Ishikawa (cell line): ENCODE results near the gene SNX1.

Source experiments
- CEBPB ChIP-seq: IDR thresholded peaks from 2 replicates; pipeline ENCODE4 v1.6.1; 2012
- CREB1 ChIP-seq: IDR thresholded peaks from 2 replicates; pipeline ENCODE4 v1.6.1; 2012; ENCODE audit warnings: low read depth
- EGR1 ChIP-seq: IDR thresholded peaks from 2 replicates; pipeline ENCODE4 v1.6.1; 2012
- EP300 ChIP-seq: IDR thresholded peaks from 2 replicates; pipeline ENCODE4 v1.6.1; 2012; ENCODE audit warnings: borderline replicate concordance
- FOXM1 ChIP-seq: IDR thresholded peaks from 2 replicates; pipeline ENCODE4 v1.6.1; 2012; ENCODE audit warnings: low read depth, borderline replicate concordance
- NFIC ChIP-seq: IDR thresholded peaks from 2 replicates; pipeline ENCODE4 v1.6.1; 2012
- RAD21 ChIP-seq: IDR thresholded peaks from 2 replicates; pipeline ENCODE4 v1.6.1; 2012; ENCODE audit warnings: low read depth
- TAF1 ChIP-seq: IDR thresholded peaks from 2 replicates; pipeline ENCODE4 v1.6.1; 2012; ENCODE audit warnings: low read depth, mild to moderate bottlenecking
- TCF12 ChIP-seq: IDR thresholded peaks from 2 replicates; pipeline ENCODE4 v1.6.1; 2012; ENCODE audit warnings: low read depth
- TEAD4 ChIP-seq: IDR thresholded peaks from 2 replicates; pipeline ENCODE4 v1.6.1; 2012
- YY1 ChIP-seq: IDR thresholded peaks from 2 replicates; pipeline ENCODE4 v1.6.1; 2012; ENCODE audit warnings: low read depth
- ZBTB7A ChIP-seq: IDR thresholded peaks from 2 replicates; pipeline ENCODE4 v1.6.1; 2012; ENCODE audit warnings: low read depth
- TF ChIP-seq, protein P1 (sequence below): IDR thresholded peaks from 2 replicates; pipeline ENCODE4 v1.6.1; 2012; ENCODE audit warnings: low read depth, mild to moderate bottlenecking
- TF ChIP-seq, protein P2 (sequence below): IDR thresholded peaks from 2 replicates; pipeline ENCODE4 v1.6.1; 2012
- TF ChIP-seq, protein P3 (sequence below): IDR thresholded peaks from 2 replicates; pipeline ENCODE4 v1.6.1; 2012

Gene SNX1

DNA sequence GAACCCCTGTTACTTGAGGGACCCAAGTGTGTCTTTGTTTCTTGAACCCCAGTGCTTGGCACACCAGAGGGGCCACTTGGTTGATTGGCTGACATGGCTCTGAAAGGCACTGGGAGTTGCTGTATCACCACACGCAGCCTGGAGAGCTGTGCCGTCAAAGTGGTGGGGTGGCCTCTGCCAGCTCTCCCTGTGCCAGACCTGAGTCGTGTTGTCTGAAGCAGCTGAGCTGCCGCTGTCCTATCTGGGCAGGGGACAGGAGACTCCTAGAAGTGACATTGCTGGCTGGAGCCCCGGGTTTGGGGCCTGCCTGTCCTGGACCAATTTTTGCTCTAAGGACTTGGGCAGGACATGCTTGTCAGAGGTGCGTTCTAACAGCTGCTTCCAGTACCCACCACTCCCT lies 50.3 kb downstream of the SNX1 start:
- TF ChIP-seq, protein P1, sequence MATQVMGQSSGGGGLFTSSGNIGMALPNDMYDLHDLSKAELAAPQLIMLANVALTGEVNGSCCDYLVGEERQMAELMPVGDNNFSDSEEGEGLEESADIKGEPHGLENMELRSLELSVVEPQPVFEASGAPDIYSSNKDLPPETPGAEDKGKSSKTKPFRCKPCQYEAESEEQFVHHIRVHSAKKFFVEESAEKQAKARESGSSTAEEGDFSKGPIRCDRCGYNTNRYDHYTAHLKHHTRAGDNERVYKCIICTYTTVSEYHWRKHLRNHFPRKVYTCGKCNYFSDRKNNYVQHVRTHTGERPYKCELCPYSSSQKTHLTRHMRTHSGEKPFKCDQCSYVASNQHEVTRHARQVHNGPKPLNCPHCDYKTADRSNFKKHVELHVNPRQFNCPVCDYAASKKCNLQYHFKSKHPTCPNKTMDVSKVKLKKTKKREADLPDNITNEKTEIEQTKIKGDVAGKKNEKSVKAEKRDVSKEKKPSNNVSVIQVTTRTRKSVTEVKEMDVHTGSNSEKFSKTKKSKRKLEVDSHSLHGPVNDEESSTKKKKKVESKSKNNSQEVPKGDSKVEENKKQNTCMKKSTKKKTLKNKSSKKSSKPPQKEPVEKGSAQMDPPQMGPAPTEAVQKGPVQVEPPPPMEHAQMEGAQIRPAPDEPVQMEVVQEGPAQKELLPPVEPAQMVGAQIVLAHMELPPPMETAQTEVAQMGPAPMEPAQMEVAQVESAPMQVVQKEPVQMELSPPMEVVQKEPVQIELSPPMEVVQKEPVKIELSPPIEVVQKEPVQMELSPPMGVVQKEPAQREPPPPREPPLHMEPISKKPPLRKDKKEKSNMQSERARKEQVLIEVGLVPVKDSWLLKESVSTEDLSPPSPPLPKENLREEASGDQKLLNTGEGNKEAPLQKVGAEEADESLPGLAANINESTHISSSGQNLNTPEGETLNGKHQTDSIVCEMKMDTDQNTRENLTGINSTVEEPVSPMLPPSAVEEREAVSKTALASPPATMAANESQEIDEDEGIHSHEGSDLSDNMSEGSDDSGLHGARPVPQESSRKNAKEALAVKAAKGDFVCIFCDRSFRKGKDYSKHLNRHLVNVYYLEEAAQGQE, result no peak
- TF ChIP-seq ZBTB7A, result no peak
- TF ChIP-seq CREB1, result no peak
- no peak for TF ChIP-seq TCF12
- no peak for TF ChIP-seq TEAD4
- TF ChIP-seq RAD21, result no peak
- TF ChIP-seq CEBPB, result no peak
- no peak for TF ChIP-seq TAF1
- TF ChIP-seq YY1, result no peak
- TF ChIP-seq FOXM1, result no peak
- TF ChIP-seq, protein P2, sequence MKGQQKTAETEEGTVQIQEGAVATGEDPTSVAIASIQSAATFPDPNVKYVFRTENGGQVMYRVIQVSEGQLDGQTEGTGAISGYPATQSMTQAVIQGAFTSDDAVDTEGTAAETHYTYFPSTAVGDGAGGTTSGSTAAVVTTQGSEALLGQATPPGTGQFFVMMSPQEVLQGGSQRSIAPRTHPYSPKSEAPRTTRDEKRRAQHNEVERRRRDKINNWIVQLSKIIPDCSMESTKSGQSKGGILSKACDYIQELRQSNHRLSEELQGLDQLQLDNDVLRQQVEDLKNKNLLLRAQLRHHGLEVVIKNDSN, result no peak
- no peak for TF ChIP-seq NFIC
- TF ChIP-seq, protein P3, sequence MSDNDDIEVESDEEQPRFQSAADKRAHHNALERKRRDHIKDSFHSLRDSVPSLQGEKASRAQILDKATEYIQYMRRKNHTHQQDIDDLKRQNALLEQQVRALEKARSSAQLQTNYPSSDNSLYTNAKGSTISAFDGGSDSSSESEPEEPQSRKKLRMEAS, result no peak
- TF ChIP-seq EP300, result no peak
- TF ChIP-seq EGR1, result no peak

DNA sequence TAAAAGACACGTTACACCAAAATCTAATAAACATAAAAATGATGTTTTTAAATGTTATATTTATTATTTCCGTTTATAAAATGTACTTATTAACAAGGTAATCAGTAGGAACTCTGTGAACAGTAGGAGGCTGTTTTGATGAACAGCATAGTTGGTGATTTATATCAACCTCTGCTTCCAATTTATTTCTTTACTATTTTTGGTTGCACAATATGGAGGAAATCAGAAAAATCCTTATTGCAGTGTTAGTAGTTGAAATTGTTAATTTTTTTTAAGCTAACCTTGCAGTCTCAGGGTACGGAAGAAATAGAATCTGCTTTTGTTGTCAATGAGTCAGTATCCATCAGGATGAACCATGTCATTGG lies 50.7 kb downstream of the SNX1 start:
- TF ChIP-seq CREB1, result no peak
- no peak for TF ChIP-seq TEAD4
- no peak for TF ChIP-seq ZBTB7A
- no peak for TF ChIP-seq RAD21
- TF ChIP-seq, protein P3, result no peak
- no peak for TF ChIP-seq CEBPB
- TF ChIP-seq FOXM1, result no peak
- TF ChIP-seq, protein P1, result no peak
- TF ChIP-seq, protein P2, result no peak
- TF ChIP-seq YY1, result no peak
- no peak for TF ChIP-seq TCF12
- no peak for TF ChIP-seq TAF1
- TF ChIP-seq EGR1, result no peak
- TF ChIP-seq NFIC, result no peak
- no peak for TF ChIP-seq EP300

DNA sequence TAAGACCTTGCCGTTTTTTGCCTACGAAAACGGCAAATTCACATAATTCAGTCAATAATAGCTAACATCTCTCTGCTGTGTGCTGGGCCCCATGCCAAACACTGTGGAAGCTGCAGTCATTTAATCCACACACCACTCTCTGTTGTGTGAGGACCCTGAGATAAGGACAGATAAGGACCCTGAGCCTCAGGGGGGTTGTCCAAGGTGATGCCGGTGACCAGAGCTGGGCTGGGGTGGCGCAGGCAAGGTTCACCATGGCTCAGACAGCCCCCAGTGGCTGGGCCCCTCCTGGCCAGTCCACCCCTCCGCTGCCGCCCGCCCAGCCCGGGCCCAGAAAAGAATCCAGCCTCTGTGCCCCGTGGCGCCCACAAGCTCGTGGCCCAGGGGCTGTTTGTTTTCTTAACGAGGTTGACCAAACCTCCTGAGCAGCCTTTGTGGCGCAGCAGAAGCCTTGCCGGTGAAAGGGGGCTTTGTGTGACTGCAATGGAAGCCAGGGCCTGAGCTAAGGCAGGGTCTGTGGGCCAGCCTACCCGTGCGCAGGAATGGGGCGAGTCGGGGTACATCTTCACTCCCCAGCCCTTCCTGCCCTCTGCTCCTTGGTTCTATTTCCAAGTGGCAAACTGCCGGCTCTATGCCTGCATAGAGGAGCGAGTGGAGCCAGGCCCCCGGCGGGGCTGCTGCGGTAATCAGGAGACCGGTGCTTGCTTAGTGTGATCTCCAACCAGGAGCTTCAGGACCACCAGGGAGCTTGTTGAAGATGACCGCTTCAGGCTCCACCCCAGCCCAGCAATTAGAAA lies 51.3 kb downstream of the SNX1 start:
- TF ChIP-seq CEBPB (no peak), EGR1 (no peak), TCF12 (no peak), ZBTB7A (no peak), NFIC (no peak)
- TF ChIP-seq, protein P1, result no peak

DNA sequence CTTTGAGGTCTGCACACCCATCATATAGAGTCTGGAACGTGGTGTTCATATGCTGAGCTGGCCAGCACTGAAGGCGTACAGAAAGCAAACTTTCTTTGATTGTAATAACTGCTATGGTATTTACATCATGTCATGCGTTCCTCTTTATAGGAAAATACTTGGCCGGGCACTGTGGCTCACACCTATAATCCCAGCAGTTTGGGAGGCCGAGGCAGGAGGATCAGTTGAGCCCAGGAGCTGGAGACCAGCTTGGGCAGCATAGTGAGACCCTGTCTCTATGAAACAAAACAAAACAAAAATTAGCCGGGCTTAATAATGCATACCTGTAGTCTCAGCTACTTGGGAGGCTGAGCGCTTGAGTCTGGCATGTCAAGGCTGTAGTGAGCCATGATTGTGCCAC lies 52.4 kb downstream of the SNX1 start:
- TF ChIP-seq ZBTB7A (no peak), TEAD4 (no peak), YY1 (no peak), EP300 (no peak), RAD21 (no peak), CREB1 (no peak), EGR1 (no peak), NFIC (no peak), FOXM1 (no peak), TCF12 (no peak), TAF1 (no peak)
- TF ChIP-seq, protein P3, result no peak
- TF ChIP-seq, protein P2, result no peak
- TF ChIP-seq, protein P1, result no peak
